Activated CD4-positive, alpha-beta T cell treated with anti-CD3 and anti-CD28 coated beads, Interleukin-2, amount 50 U/mL, for 4 hours (primary cell): Measurements from ENCODE around the gene DNAJC4.
A peak's percentile ranks its signal among the peaks of the same experiment; 100 is the strongest.

Experiments used
- DNase-seq, 2 experiments: peaks; one replicate each; pipeline ENCODE4 v3.0.0-alpha.2; 2020

Gene DNAJC4

GRCh38 chr11:64261556-64262080 is 31.3 kb downstream of the DNAJC4 start:
- DNase-seq = no peak

GRCh38 chr11:64262271-64263002 is 32.1 kb downstream of the DNAJC4 start:
- no peak for DNase-seq

GRCh38 chr11:64263021-64263946 is 32.9 kb downstream of the DNAJC4 start:
- no peak for DNase-seq

DNA sequence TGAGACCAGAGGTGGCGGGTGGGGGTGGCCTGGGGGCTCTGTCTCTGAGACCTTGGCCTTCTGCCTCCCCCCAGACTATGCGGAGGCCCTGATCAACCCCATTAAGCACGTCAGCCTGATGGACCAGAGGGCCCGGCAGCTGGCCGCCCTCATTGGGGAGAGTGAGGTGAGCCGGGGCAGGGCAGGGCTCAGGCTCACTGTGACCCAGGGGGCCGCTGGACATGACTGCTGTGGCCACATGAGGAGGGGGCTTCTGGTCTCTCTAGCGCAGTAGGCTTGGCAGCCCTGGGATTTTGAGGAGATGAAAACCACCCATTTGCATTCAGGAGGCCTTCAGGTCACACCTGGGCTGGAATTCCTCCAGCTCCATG is 33.6 kb downstream of the DNAJC4 start:
- DNase-seq = no peak

- DNase-seq = no peak
Observed at GRCh38 chr11:64264371-64264852, 34.1 kb downstream of the DNAJC4 start.

GRCh38 chr11:64265176-64266160 is 35.1 kb downstream of the DNAJC4 start:
- DNase-seq = no peak

- DNase-seq = no peak
Observed at GRCh38 chr11:64266339-64266738, 36.0 kb downstream of the DNAJC4 start.

DNA sequence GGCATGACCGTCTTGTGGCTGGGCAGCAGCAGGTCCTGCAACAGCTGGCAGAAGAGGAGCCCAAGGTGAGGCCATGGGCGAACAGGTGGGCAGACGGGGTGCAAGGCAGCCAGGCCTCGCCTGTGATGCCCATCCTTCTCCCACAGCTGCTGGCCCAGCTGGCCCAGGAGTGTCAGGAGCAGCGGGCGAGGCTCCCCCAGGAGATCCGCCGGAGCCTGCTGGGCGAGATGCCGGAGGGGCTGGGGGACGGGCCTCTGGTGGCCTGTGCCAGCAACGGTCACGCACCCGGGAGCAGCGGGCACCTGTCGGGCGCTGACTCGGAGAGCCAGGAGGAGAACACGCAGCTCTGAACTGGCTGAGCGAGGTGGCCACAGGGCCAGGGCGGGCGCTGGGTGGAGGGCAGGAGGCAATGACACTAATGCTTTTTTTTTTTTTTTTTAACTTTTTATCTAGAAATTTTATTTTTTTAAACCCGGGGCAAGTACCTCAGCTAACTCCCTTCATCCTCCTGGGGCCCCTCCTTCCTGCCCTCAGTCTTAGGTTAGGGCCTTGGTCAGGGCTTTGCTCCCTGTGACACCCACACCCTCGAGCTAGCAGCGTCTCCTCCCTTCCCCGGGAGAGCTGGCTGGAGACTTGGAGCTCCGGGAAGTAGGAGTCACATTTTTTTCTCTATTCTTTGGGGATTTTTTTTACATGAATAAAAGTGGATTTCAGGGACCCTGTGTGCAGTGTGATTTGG is 37.0 kb downstream of the DNAJC4 start:
- DNase-seq = no peak

DNA sequence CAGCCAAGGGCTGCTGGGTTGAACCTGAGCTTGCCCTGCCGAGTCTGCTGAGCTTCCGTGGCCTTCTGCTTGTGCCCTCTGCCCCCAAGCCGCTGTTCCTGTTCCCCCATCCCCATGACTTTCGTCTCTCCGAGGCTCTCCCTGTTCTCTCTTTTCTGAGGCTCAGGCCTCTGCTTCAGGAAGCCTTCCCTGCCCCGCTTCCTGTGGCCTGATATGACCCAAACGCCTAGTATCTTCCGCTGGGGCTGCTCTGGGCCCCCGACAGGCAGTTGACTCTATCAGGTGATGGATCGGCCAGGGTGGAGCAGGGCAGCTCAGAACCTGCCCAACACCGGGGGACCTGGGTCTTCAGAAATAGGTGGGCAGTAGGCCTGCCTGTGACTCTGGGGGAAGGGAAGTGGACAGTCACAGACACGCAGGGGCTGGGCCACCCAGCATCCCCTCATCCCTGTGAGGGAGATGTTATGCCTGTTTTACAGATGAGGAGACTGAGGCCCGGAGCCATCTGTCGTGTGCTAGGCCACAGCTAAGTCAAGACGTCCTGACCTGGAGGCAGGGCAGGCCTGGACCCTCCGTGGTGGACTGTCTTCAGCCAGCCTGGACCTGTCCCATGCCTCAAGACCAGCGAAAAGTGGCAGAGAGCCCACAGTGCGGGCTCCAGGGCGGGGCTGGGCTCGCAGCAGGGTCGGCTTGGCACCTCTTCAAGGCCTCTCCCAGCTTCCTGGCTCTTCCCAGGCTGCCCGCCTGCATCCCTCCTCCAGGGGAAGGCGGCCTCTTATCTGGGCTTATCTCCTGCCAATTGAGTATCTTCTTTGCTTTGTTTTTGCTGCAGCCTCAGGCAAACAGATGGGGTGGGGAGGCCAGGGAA is 37.9 kb downstream of the DNAJC4 start:
- DNase-seq = no peak

GRCh38 chr11:64268893-64269539 is 38.7 kb downstream of the DNAJC4 start:
- DNase-seq = no peak

DNA sequence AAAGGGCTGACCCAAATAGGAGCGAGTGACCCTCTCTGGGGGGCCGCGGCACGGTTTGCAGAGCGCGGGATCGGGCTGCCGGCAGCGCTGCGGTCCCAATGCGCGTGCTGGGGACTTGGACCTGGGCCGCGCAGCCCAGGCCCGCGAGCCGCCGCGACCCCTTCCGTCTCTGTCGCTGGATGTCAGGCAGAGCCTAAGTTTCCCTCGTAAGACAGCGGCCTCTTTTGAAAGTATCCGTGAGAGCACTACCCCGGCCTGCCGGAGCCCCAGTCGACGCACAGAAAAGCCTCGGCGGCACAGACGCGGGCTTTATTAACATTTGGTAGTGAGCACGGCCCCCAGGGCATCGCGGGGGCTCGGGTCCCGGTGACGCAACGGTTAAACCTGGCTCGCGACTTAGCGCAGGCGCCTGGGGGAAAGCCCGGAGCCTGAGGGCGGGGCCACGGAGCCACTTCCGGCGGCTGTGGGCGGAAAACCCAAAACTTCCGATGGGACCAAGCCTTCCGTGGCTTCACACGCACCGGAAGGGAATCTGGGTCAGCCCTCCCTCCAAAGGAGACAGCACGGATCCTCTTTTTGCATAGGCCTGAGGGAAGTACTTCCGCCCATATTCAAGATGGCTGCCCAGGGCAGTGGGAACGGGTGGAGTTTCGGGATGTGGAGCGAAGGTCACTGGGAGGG is 39.3 kb downstream of the DNAJC4 start:
- DNase-seq = peak; percentile 97

- no peak for DNase-seq
Observed at GRCh38 chr11:64275031-64275800, 44.9 kb downstream of the DNAJC4 start.

DNA sequence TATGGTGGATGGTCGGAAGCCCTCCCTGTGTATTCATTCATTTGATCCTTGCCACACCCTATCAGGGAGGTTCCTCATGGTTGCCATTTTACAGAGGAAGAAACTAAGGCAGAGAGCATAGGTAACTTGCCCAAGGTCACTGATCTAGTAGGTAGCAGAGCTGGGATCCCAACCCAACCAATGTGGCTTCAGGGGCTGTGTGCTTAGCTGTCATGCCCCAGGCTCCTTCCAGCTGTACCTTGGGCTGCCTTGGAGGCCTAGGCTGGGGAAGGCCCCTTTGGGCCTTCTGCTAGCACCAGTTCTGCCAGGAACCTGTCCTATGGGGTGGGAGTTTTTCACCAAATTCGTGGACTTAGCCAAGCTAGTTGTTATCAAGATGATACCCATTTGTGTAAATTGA is 45.5 kb downstream of the DNAJC4 start:
- no peak for DNase-seq

- no peak for DNase-seq
Observed at GRCh38 chr11:64276653-64277431, 46.5 kb downstream of the DNAJC4 start.

- no peak for DNase-seq
Observed at GRCh38 chr11:64278576-64279190, 48.3 kb downstream of the DNAJC4 start.

GRCh38 chr11:64281957-64282770 is 51.8 kb downstream of the DNAJC4 start:
- no peak for DNase-seq

GRCh38 chr11:64283092-64283491 is 52.7 kb downstream of the DNAJC4 start:
- no peak for DNase-seq
